Measurements from ENCODE around the gene SPATA6L. TPM values are rescaled to one million over a fixed set of nuclear protein-coding genes. Genes with fewer than 3 reads are reported as not detected.
A peak's percentile ranks its signal among the peaks of the same experiment; 100 is the strongest.

The SPATA6L gene
- polyA plus RNA-seq, 4 donors, result 0.54 to 8.5 (median 5.2) TPM

GRCh38 chr9:4669890-4670289 is 3.6 kb upstream of the SPATA6L start:
- Histone ChIP-seq H3K27ac (ENCODE audit: low read depth in 1 of 3, low read length in 2 of 3) (no peak overlapping the region), H3K9me3 (ENCODE audit: control insufficient read depth in 2 of 2, insufficient read depth in 1 of 2, low read depth in 1 of 2, low read length in 1 of 2) (no peaks in the 10 kb centered on the region), H3K4me3 (ENCODE audit: low read depth in 1 of 3, low read length in 3 of 3) (no peak overlapping the region), H3K27me3 (ENCODE audit: control insufficient read depth in 3 of 3, insufficient read depth in 3 of 3, low read length in 3 of 3) (no peaks in the 10 kb centered on the region), H3K36me3 (ENCODE audit: control insufficient read depth in 3 of 3, insufficient read depth in 2 of 3, low read depth in 1 of 3, low read length in 3 of 3) (no peaks in the 10 kb centered on the region), H3K4me1 (ENCODE audit: control insufficient read depth in 3 of 3, insufficient read depth in 2 of 3, low read depth in 1 of 3, low read length in 2 of 3) (peaks cover 0 to 9% (median 6%) of the 10 kb centered on the region in 3 donors)
- FAIRE-seq, result no peak
- DNase-seq, result no peak

GRCh38 chr9:4668604-4669003 is 2.3 kb upstream of the SPATA6L start:
- WGBS, 3 donors, result 83 to 89% (median 88%) methylated on average over 2 of the region's 2 CpGs
- no peak for DNase-seq
- no peak overlapping the region for H3K4me3 ChIP-seq (ENCODE audit: low read depth in 1 of 3, low read length in 3 of 3)
- no peaks in the 10 kb centered on the region for H3K27me3 ChIP-seq (ENCODE audit: control insufficient read depth in 3 of 3, insufficient read depth in 3 of 3, low read length in 3 of 3)
- no peak for FAIRE-seq
- no peaks in the 10 kb centered on the region for H3K9me3 ChIP-seq (ENCODE audit: control insufficient read depth in 2 of 2, insufficient read depth in 1 of 2, low read depth in 1 of 2, low read length in 1 of 2)
- H3K4me1 ChIP-seq (ENCODE audit: control insufficient read depth in 3 of 3, insufficient read depth in 2 of 3, low read depth in 1 of 3, low read length in 2 of 3), result peaks cover 3 to 21% (median 8%) of the 10 kb centered on the region in 3 donors
- no peak overlapping the region for H3K27ac ChIP-seq (ENCODE audit: low read depth in 1 of 3, low read length in 2 of 3)
- H3K36me3 ChIP-seq (ENCODE audit: control insufficient read depth in 3 of 3, insufficient read depth in 2 of 3, low read depth in 1 of 3, low read length in 3 of 3), result no peaks in the 10 kb centered on the region

- FAIRE-seq (no peak), DNase-seq (no peak)
- H3K27me3 ChIP-seq (ENCODE audit: control insufficient read depth in 3 of 3, insufficient read depth in 3 of 3, low read length in 3 of 3), result no peaks in the 10 kb centered on the region
- H3K36me3 ChIP-seq (ENCODE audit: control insufficient read depth in 3 of 3, insufficient read depth in 2 of 3, low read depth in 1 of 3, low read length in 3 of 3), result no peaks in the 10 kb centered on the region
- H3K4me1 ChIP-seq (ENCODE audit: control insufficient read depth in 3 of 3, insufficient read depth in 2 of 3, low read depth in 1 of 3, low read length in 2 of 3), result peaks cover 3 to 26% (median 13%) of the 10 kb centered on the region in 3 donors
- no peak overlapping the region for H3K27ac ChIP-seq (ENCODE audit: low read depth in 1 of 3, low read length in 2 of 3)
- no peaks in the 10 kb centered on the region for H3K9me3 ChIP-seq (ENCODE audit: control insufficient read depth in 2 of 2, insufficient read depth in 1 of 2, low read depth in 1 of 2, low read length in 1 of 2)
- WGBS, 3 donors, result 94 to 100% (median 100%) methylated on average over 1 of the region's 1 CpG
- H3K4me3 ChIP-seq (ENCODE audit: low read depth in 1 of 3, low read length in 3 of 3), result no peak overlapping the region
These were observed 1.4 kb upstream of the SPATA6L start for GRCh38 chr9:4667681-4668080.

DNA sequence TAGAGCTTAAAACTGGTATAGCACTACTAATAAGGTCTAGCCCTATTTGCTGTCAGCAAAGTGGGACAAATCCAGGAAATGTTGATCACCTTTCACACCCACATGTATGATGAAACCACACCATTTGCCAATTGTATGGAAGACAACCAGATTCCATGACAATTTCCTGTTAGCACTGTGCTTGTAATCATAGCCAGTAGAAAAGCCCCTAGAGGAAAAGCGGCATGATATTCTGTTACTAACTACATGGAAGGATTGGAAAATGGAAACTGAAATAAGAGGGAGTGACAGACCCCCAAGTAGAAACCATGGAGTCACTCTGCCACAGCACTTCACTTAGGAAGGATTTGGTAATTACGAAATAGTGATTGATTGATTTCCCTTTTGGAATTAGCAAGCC is 923 bp downstream of the SPATA6L start:
- FAIRE-seq (no peak), DNase-seq (peak; percentile 57 to 62)
- Histone ChIP-seq H3K4me1 (ENCODE audit: control insufficient read depth in 3 of 3, insufficient read depth in 2 of 3, low read depth in 1 of 3, low read length in 2 of 3) (peaks cover 3 to 28% (median 15%) of the 10 kb centered on the region in 3 donors), H3K27me3 (ENCODE audit: control insufficient read depth in 3 of 3, insufficient read depth in 3 of 3, low read length in 3 of 3) (no peaks in the 10 kb centered on the region), H3K4me3 (ENCODE audit: low read depth in 1 of 3, low read length in 3 of 3) (peak overlapping the region in 2 of 3 donors; percentile 40 to 71), H3K27ac (ENCODE audit: low read depth in 1 of 3, low read length in 2 of 3) (peak overlapping the region; percentile 56 to 85 (median 84)), H3K36me3 (ENCODE audit: control insufficient read depth in 3 of 3, insufficient read depth in 2 of 3, low read depth in 1 of 3, low read length in 3 of 3) (no peaks in the 10 kb centered on the region), H3K9me3 (ENCODE audit: control insufficient read depth in 2 of 2, insufficient read depth in 1 of 2, low read depth in 1 of 2, low read length in 1 of 2) (no peaks in the 10 kb centered on the region)
- WGBS, 3 donors, result 19 to 55% (median 47%) methylated on average over 2 of the region's 2 CpGs

- Histone ChIP-seq H3K4me1 (ENCODE audit: control insufficient read depth in 3 of 3, insufficient read depth in 2 of 3, low read depth in 1 of 3, low read length in 2 of 3) (peaks cover 3 to 28% (median 15%) of the 10 kb centered on the region in 3 donors), H3K27me3 (ENCODE audit: control insufficient read depth in 3 of 3, insufficient read depth in 3 of 3, low read length in 3 of 3) (no peaks in the 10 kb centered on the region), H3K4me3 (ENCODE audit: low read depth in 1 of 3, low read length in 3 of 3) (peak overlapping the region in 2 of 3 donors; percentile 6 to 40), H3K36me3 (ENCODE audit: control insufficient read depth in 3 of 3, insufficient read depth in 2 of 3, low read depth in 1 of 3, low read length in 3 of 3) (no peaks in the 10 kb centered on the region), H3K9me3 (ENCODE audit: control insufficient read depth in 2 of 2, insufficient read depth in 1 of 2, low read depth in 1 of 2, low read length in 1 of 2) (no peaks in the 10 kb centered on the region), H3K27ac (ENCODE audit: low read depth in 1 of 3, low read length in 2 of 3) (peak overlapping the region in 1 of 3 donors; percentile 85)
- no peak for FAIRE-seq
- DNase-seq, result no peak
- 33 to 68% (median 44%) methylated on average over 3 of the region's 3 CpGs for WGBS, 3 donors
These were observed 2.3 kb downstream of the SPATA6L start for GRCh38 chr9:4663956-4664355.

- peaks cover 3 to 28% (median 15%) of the 10 kb centered on the region in 3 donors for H3K4me1 ChIP-seq (ENCODE audit: control insufficient read depth in 3 of 3, insufficient read depth in 2 of 3, low read depth in 1 of 3, low read length in 2 of 3)
- FAIRE-seq, result no peak
These were observed 3.1 kb downstream of the SPATA6L start for GRCh38 chr9:4662989-4663792.

DNA sequence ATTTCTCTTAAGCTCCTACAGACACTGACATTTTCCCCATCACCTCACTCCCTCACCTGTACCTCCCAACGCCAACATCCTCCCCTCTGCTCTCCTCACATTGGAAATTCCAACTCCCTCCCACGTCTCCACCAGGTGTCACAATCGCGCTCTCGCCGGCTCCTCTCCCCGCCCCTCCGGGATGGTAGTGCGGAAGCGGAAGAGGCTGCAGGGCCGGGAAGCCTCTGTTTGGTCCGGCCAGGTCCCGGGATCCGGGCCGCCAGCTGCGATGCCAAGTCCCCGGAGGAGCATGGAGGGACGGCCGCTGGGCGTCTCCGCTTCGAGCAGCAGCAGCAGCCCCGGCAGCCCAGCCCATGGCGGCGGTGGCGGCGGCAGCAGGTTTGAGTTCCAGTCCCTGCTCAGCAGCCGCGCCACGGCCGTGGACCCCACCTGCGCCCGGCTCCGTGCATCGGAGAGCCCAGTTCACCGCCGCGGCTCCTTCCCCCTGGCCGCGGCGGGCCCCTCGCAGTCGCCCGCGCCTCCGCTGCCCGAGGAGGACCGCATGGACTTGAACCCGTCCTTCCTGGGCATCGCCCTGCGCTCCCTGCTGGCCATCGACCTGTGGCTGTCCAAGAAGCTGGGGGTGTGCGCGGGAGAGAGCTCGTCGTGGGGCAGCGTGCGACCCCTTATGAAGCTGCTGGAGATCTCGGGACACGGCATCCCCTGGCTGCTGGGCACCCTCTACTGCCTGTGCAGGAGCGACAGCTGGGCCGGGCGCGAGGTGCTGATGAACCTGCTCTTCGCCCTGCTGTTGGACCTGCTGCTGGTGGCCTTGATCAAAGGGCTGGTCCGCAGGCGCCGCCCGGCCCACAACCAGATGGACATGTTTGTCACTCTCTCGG is 3.9 kb downstream of the SPATA6L start, which contains the start of gene PLPP6:
Gene PLPP6, plus strand, starts transcription at position 187 of the 881 bp plus-strand sequence. Its CDS starts 82 bp downstream, at position 269.
- peak within 1 kb of the TSS; percentile 52 to 96 (median 56) for H3K4me3 ChIP-seq (ENCODE audit: low read depth in 1 of 3, low read length in 3 of 3)
- H3K9me3 ChIP-seq (ENCODE audit: control insufficient read depth in 2 of 2, insufficient read depth in 1 of 2, low read depth in 1 of 2, low read length in 1 of 2), result no peaks in the 10 kb centered on the region
- H3K27ac ChIP-seq (ENCODE audit: low read depth in 1 of 3, low read length in 2 of 3), result peak within 1 kb of the TSS; percentile 85 to 93 (median 92)
- H3K36me3 ChIP-seq (ENCODE audit: control insufficient read depth in 3 of 3, insufficient read depth in 2 of 3, low read depth in 1 of 3, low read length in 3 of 3), result no peaks in the 10 kb centered on the region
- 0 to 2% (median 1%) methylated on average over 49 to 70 of the region's 70 CpGs for WGBS, 3 donors
- DNase-seq (peak; percentile 92 to 94), FAIRE-seq (no peak)
- no peaks in the 10 kb centered on the region for H3K27me3 ChIP-seq (ENCODE audit: control insufficient read depth in 3 of 3, insufficient read depth in 3 of 3, low read length in 3 of 3)
- H3K4me1 ChIP-seq (ENCODE audit: control insufficient read depth in 3 of 3, insufficient read depth in 2 of 3, low read depth in 1 of 3, low read length in 2 of 3), result peaks cover 3 to 28% (median 15%) of the 10 kb centered on the region in 3 donors

More at GRCh38 chr9:4662989-4663792, 3.1 kb downstream of the SPATA6L start:
- Histone ChIP-seq H3K36me3 (ENCODE audit: control insufficient read depth in 3 of 3, insufficient read depth in 2 of 3, low read depth in 1 of 3, low read length in 3 of 3) (no peaks in the 10 kb centered on the region), H3K27me3 (ENCODE audit: control insufficient read depth in 3 of 3, insufficient read depth in 3 of 3, low read length in 3 of 3) (no peaks in the 10 kb centered on the region), H3K9me3 (ENCODE audit: control insufficient read depth in 2 of 2, insufficient read depth in 1 of 2, low read depth in 1 of 2, low read length in 1 of 2) (no peaks in the 10 kb centered on the region), H3K4me3 (ENCODE audit: low read depth in 1 of 3, low read length in 3 of 3) (peak overlapping the region; percentile 52 to 96 (median 56)), H3K27ac (ENCODE audit: low read depth in 1 of 3, low read length in 2 of 3) (peak overlapping the region; percentile 85 to 93 (median 92))
- WGBS, 3 donors, result 11 to 45% (median 35%) methylated on average over 13 of the region's 13 CpGs
- DNase-seq, result peak; percentile 71 to 76

DNA sequence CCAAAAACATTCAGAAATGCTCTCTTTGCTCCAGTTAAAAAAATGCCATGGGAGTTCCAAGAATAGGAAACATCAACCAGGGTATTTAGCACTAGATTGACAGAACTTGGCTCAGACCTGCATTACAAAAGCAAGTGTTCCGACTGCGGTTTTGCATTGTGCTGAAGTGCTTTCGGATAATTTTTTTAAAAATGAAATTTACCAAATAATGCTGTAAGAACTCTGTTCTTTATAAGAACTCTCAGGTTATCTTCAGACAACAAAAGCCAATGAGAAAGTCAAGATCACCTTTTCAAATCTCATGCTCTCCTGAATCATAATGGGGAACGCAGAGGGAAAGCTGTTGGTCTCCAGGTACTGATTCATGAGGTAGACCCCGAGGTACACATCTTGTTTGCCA is 4.7 kb downstream of the SPATA6L start:
- no peak for FAIRE-seq

More for the DNA sequence above, 4.7 kb downstream of the SPATA6L start:
- H3K27me3 ChIP-seq (ENCODE audit: control insufficient read depth in 3 of 3, insufficient read depth in 3 of 3, low read length in 3 of 3), result no peaks in the 10 kb centered on the region
- H3K4me3 ChIP-seq (ENCODE audit: low read depth in 1 of 3, low read length in 3 of 3), result peak overlapping the region in 2 of 3 donors; percentile 52 to 56
- H3K4me1 ChIP-seq (ENCODE audit: control insufficient read depth in 3 of 3, insufficient read depth in 2 of 3, low read depth in 1 of 3, low read length in 2 of 3), result peaks cover 3 to 26% (median 15%) of the 10 kb centered on the region in 3 donors
- 25 to 42% (median 39%) methylated on average over 5 of the region's 5 CpGs for WGBS, 3 donors
- no peaks in the 10 kb centered on the region for H3K36me3 ChIP-seq (ENCODE audit: control insufficient read depth in 3 of 3, insufficient read depth in 2 of 3, low read depth in 1 of 3, low read length in 3 of 3)
- H3K27ac ChIP-seq (ENCODE audit: low read depth in 1 of 3, low read length in 2 of 3), result peak overlapping the region in 1 of 3 donors; percentile 93
- H3K9me3 ChIP-seq (ENCODE audit: control insufficient read depth in 2 of 2, insufficient read depth in 1 of 2, low read depth in 1 of 2, low read length in 1 of 2), result no peaks in the 10 kb centered on the region
- DNase-seq, result no peak

Data from small intestine (tissue), 7 donors.